Measurements from ENCODE around the gene RPTOR. TPM values are rescaled to one million over a fixed set of nuclear protein-coding genes. Genes with fewer than 3 reads are reported as not detected.

RPTOR gene
- total RNA-seq, 1 experiment from 2014 or later = 66.7 TPM

DNA sequence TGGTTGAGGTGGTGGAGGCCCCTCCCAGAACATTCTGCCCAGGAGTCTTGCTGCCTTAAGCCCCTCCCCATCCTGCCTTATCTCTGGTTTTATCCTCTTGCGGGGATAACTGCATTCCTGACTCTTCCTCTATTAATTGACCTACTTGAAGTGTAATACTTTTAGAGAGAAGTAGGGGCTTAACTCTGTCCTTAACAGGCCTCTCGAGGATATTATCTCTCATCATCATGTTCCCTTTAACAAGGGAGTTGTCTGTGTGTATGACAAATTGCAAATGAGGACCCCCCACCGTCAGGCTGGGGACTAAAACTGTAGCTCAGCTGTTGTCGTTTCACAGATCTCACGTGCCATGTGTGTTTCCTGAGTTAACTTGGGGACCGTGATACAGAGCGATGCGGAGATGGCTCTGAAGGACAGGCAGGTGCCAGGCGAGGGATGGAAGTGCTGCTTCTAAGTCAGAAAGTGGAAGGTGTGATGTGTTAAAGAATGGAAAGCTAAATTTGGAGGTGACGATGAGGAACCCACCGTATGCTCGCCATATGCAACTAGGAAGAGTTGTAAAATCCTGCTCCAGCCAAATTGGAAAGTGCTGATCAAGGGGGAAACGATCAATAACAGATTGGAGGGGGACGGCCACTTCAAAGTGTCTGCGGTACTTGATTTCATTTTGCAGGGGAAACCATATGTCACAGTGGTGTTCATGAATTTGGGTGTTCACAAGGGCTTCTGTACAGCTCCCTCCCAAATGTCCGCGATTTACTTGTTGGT lies 106.3 kb downstream of the RPTOR start:
- no peak for TF ChIP-seq CTCF (IDR thresholded peaks at IDR 0.05; ENCODE audit: insufficient read depth in 1 of 2, low read depth in 1 of 2, low read length in 1 of 2, severe bottlenecking in 1 of 2, unreplicated experiment in 1 of 2)
- no TSS peak for BruUV-seq (replicated peaks)
- Mint-ChIP-seq H3K27me3 (ENCODE audit: insufficient read depth, unreplicated experiment) (no peaks in the 10 kb centered on the region), H3K36me3 (ENCODE audit: insufficient read depth, unreplicated experiment) (peaks cover 11% of the 10 kb centered on the region), H3K27ac (ENCODE audit: unreplicated experiment) (no peak overlapping the region), H3K4me3 (ENCODE audit: unreplicated experiment) (no peak overlapping the region), H3K4me1 (ENCODE audit: low read depth, unreplicated experiment) (peaks cover 20% of the 10 kb centered on the region), H3K9me3 (ENCODE audit: unreplicated experiment) (no peaks in the 10 kb centered on the region)
- Histone ChIP-seq H3K27me3 (replicated peaks; ENCODE audit: control insufficient read depth, insufficient read depth, low read length) (no peaks in the 10 kb centered on the region), H3K36me3 (ENCODE audit: control insufficient read depth, insufficient read depth, low read length) (no peaks in the 10 kb centered on the region), H3K4me3 (ENCODE audit: low read depth, low read length) (no peak overlapping the region), H3K9me3 (no peaks in the 10 kb centered on the region), H3K4me1 (peaks cover 20% of the 10 kb centered on the region)
- ChIA-PET CTCF (interaction anchor here (1.3 to 1.9 kb wide), 5 partner anchors 19 to 224 kb away, joined by 4 to 17 read pairs (median 8); no protein-coding TSS in a partner anchor), POLR2A (no interaction called here)
- intact Hi-C loops (cut with micrococcal nuclease; ENCODE audit: unreplicated experiment) = loop anchor here (1.0 to 2.0 kb wide), 4 partner anchors 51 to 224 kb away; no protein-coding TSS in a partner anchor
- DNase-seq = no peak

GRCh38 chr17:80652756-80653330 lies 108.2 kb downstream of the RPTOR start:
- intact Hi-C loops (cut with micrococcal nuclease; ENCODE audit: unreplicated experiment) = no loop called here
- Mint-ChIP-seq H3K4me3 (ENCODE audit: unreplicated experiment) (no peak overlapping the region), H3K9me3 (ENCODE audit: unreplicated experiment) (peaks cover 6% of the 10 kb centered on the region), H3K4me1 (ENCODE audit: low read depth, unreplicated experiment) (peaks cover 19% of the 10 kb centered on the region), H3K27me3 (ENCODE audit: insufficient read depth, unreplicated experiment) (no peaks in the 10 kb centered on the region), H3K36me3 (ENCODE audit: insufficient read depth, unreplicated experiment) (peaks cover 11% of the 10 kb centered on the region), H3K27ac (ENCODE audit: unreplicated experiment) (no peak overlapping the region)
- no TSS peak for BruUV-seq (replicated peaks)
- CTCF ChIA-PET = no interaction called here
- POLR2A ChIA-PET = interaction anchor here (0.7 kb wide), 1 partner anchor 432 kb away, joined by 3 read pairs; the partner anchor contains the start of gene SLC26A11
- no peak for DNase-seq
- TF ChIP-seq CTCF (IDR thresholded peaks at IDR 0.05; ENCODE audit: insufficient read depth in 1 of 2, low read depth in 1 of 2, low read length in 1 of 2, severe bottlenecking in 1 of 2, unreplicated experiment in 1 of 2) = no peak
- Histone ChIP-seq H3K4me1 (peaks cover 17% of the 10 kb centered on the region), H3K27me3 (replicated peaks; ENCODE audit: control insufficient read depth, insufficient read depth, low read length) (no peaks in the 10 kb centered on the region), H3K36me3 (ENCODE audit: control insufficient read depth, insufficient read depth, low read length) (no peaks in the 10 kb centered on the region), H3K4me3 (ENCODE audit: low read depth, low read length) (no peak overlapping the region), H3K9me3 (no peaks in the 10 kb centered on the region; the same call in 1 of the 2 replicates)

DNA sequence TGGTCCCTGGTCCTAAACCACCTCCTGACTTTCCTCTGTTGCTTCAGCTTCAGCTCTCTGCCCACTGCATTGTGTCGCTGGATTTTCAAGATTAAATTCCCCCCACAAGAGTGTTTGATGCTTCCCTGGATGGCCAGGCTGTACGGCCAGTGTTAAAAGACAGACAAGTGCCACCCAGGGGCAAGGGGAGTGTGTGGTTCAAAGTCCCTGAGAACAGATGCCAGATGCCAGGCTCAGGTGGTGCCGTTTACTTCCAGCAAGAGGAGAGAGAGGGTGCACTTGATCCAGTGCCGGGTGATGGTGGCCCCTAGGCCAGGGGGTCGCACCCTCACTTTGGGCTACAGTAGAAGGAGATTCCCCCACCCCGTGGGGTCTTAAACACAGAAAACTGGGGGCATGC lies 109.2 kb downstream of the RPTOR start:
- peaks cover 11% of the 10 kb centered on the region for H3K36me3 Mint-ChIP-seq (ENCODE audit: insufficient read depth, unreplicated experiment)
- H3K4me1 Mint-ChIP-seq (ENCODE audit: low read depth, unreplicated experiment) = peaks cover 26% of the 10 kb centered on the region
- H3K9me3 Mint-ChIP-seq (ENCODE audit: unreplicated experiment) = peaks cover 16% of the 10 kb centered on the region
- ChIA-PET CTCF (no interaction called here), POLR2A (no interaction called here)
- H3K36me3 ChIP-seq (ENCODE audit: control insufficient read depth, insufficient read depth, low read length) = no peaks in the 10 kb centered on the region
- H3K4me1 ChIP-seq = peaks cover 17% of the 10 kb centered on the region
- no peak overlapping the region for H3K4me3 Mint-ChIP-seq (ENCODE audit: unreplicated experiment)
- DNase-seq = no peak
- H3K4me3 ChIP-seq (ENCODE audit: low read depth, low read length) = no peak overlapping the region
- TF ChIP-seq CTCF (IDR thresholded peaks at IDR 0.05; ENCODE audit: insufficient read depth in 1 of 2, low read depth in 1 of 2, low read length in 1 of 2, severe bottlenecking in 1 of 2, unreplicated experiment in 1 of 2) = no peak
- no peaks in the 10 kb centered on the region; the same call in 1 of the 2 replicates for H3K9me3 ChIP-seq
- no TSS peak for BruUV-seq (replicated peaks)
- H3K27ac Mint-ChIP-seq (ENCODE audit: unreplicated experiment) = no peak overlapping the region
- intact Hi-C loops (cut with micrococcal nuclease; ENCODE audit: unreplicated experiment) = no loop called here
- no peaks in the 10 kb centered on the region for H3K27me3 Mint-ChIP-seq (ENCODE audit: insufficient read depth, unreplicated experiment)
- no peaks in the 10 kb centered on the region for H3K27me3 ChIP-seq (replicated peaks; ENCODE audit: control insufficient read depth, insufficient read depth, low read length)
